WTC11 (cell line): ENCODE data around the gene ADCY10.

ENCODE experiments used
- ATF6 ChIP-seq: sonication (generic); formaldehyde crosslinking; IDR thresholded peaks from 2 replicates; pipeline ENCODE4 v1.8.1; 2023; ENCODE audit warnings: mild to moderate bottlenecking, missing genetic modification reagents
- CREB1 ChIP-seq: sonication (generic); formaldehyde crosslinking; IDR thresholded peaks from 2 replicates; pipeline ENCODE4 v1.8.0; 2023; ENCODE audit warnings: mild to moderate bottlenecking, missing genetic modification reagents
- CTCF ChIP-seq: fragments of 200-600 bp; IDR thresholded peaks from 2 replicates; pipeline ENCODE4 v1.8.0; 2022; ENCODE audit warnings: antibody characterized with exemption
- TEAD4 ChIP-seq: sonication (generic); formaldehyde crosslinking; IDR thresholded peaks from 2 replicates; pipeline ENCODE4 v1.8.0; 2022; ENCODE audit warnings: mild to moderate bottlenecking, missing genetic modification reagents
- ZNF425 ChIP-seq: fragments of 250-450 bp; sonication (Bioruptor Pico); conservative IDR thresholded peaks from 2 replicates; pipeline ENCODE4 v1.9.0; 2021; ENCODE audit warnings: mild to moderate bottlenecking

GRCh38 chr1:167940264-167940663 is 26.3 kb upstream of the ADCY10 start:
- TF ChIP-seq CTCF (no peak), ZNF425 (CRISPR knock-in tag) (no peak), TEAD4 (CRISPR knock-in tag) (no peak), ATF6 (CRISPR knock-in tag) (no peak), CREB1 (CRISPR knock-in tag) (no peak)
